Breast epithelium (tissue), 3 donors: Measurements from ENCODE around the gene MSX2.

ENCODE experiments used
- POLR2A ChIP-seq: fragments of 450-650 bp; IDR thresholded peaks from one replicate; pipeline ENCODE4 v1.6.1; 2016; ENCODE audit warnings: antibody characterized with exemption, mild to moderate bottlenecking, moderate library complexity
- TF ChIP-seq, protein P1 (sequence below), 3 donors: fragments of 450-650 bp; IDR thresholded peaks; one replicate each; pipeline ENCODE4 v1.5.1; 2016 to 2017; ENCODE audit warnings: antibody characterized with exemption in 3 of 3, mild to moderate bottlenecking in 3 of 3, moderate library complexity in 3 of 3

GRCh38 chr5:174699131-174699530 lies 25.3 kb upstream of the MSX2 start:
- TF ChIP-seq, protein P1, sequence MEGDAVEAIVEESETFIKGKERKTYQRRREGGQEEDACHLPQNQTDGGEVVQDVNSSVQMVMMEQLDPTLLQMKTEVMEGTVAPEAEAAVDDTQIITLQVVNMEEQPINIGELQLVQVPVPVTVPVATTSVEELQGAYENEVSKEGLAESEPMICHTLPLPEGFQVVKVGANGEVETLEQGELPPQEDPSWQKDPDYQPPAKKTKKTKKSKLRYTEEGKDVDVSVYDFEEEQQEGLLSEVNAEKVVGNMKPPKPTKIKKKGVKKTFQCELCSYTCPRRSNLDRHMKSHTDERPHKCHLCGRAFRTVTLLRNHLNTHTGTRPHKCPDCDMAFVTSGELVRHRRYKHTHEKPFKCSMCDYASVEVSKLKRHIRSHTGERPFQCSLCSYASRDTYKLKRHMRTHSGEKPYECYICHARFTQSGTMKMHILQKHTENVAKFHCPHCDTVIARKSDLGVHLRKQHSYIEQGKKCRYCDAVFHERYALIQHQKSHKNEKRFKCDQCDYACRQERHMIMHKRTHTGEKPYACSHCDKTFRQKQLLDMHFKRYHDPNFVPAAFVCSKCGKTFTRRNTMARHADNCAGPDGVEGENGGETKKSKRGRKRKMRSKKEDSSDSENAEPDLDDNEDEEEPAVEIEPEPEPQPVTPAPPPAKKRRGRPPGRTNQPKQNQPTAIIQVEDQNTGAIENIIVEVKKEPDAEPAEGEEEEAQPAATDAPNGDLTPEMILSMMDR (IDR thresholded peaks at IDR 0.05) = no peak
- no peak for TF ChIP-seq POLR2A
